Measurements from ENCODE around the gene MYCN.
"Not testable (repeated sequence)": the region's sequence is repeated elsewhere in the genome, so short reads cannot be mapped to it uniquely, and the experiment has no call there.

MYCN gene

DNA sequence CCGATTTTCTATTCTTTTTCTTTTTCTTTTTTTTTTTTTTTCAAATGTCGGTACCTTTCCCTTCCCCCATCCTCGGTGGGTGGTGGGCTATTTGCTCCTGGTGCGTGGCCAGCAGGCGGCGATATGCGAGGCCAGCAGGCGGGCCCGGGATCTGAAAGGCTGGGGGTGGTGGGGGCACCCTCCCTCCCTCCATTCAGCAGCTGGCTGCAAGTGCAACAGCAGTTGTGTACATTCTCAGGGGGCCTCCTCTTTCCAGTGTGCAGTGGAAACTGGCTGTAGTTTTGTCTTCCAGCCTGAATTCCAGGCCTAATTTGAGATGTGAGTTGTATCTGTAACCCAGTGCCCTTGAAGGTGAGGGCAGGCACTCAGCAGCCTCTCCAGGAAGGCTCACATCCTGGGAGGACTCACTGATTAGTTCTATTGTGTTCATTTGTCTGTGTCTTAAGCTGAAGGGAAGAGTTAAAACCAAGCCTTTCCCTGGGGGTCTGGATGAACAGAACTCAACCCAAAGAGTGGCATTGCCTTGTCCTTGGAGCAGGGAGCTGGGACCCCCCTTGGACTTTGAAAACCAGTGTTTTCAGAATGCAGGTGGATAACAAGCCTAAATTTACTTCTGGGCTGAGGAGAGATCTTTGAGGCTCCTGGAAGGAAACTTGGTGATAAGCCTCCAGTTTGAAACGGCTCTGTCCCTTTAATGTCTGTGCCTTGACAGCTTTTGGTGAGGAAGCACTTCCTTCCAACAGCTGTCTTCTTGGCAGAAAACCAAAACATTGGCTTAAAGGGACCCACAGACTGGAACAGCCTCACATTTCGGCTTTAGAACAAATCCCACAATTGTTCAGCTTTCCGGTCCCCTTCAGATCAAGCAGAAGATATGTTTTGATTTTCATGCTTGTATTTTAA lies 3.3 kb downstream of the MYCN start:
- DNase-seq (ENCODE audit: low spot score) = peak; percentile 26

- no peak for DNase-seq (ENCODE audit: low spot score)
Measured at GRCh38 chr2:15944325-15945017, 4.1 kb downstream of the MYCN start.

DNA sequence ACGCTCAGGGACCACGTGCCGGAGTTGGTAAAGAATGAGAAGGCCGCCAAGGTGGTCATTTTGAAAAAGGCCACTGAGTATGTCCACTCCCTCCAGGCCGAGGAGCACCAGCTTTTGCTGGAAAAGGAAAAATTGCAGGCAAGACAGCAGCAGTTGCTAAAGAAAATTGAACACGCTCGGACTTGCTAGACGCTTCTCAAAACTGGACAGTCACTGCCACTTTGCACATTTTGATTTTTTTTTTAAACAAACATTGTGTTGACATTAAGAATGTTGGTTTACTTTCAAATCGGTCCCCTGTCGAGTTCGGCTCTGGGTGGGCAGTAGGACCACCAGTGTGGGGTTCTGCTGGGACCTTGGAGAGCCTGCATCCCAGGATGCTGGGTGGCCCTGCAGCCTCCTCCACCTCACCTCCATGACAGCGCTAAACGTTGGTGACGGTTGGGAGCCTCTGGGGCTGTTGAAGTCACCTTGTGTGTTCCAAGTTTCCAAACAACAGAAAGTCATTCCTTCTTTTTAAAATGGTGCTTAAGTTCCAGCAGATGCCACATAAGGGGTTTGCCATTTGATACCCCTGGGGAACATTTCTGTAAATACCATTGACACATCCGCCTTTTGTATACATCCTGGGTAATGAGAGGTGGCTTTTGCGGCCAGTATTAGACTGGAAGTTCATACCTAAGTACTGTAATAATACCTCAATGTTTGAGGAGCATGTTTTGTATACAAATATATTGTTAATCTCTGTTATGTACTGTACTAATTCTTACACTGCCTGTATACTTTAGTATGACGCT lies 5.8 kb downstream of the MYCN start:
- DNase-seq (ENCODE audit: low spot score) = no peak

DNA sequence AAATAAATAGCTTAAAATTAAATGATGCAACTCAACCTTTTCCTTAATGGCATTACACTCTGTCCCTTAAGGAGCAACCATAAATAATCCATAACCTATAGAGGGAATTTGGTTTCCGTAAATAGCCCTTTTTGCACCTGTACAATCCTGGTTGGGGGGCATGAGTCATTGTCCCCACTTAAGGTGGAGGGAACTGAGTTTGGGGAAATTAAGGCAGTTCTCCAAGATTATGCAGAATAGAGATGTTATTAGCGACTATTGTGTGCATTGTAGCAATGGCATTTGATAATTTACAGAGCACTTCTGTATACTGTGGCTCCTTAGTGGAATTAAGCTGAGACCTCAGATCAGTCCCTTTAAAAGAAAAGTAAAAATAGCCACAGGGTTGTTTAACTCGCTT lies 6.6 kb downstream of the MYCN start:
- DNase-seq (ENCODE audit: low spot score) = no peak

- DNase-seq (ENCODE audit: low spot score) = no peak
Measured at GRCh38 chr2:15947431-15947830, 7.1 kb downstream of the MYCN start.

GRCh38 chr2:15948704-15948957 lies 8.3 kb downstream of the MYCN start:
- DNase-seq (ENCODE audit: low spot score) = no peak

GRCh38 chr2:15949126-15949525 lies 8.8 kb downstream of the MYCN start:
- DNase-seq (ENCODE audit: low spot score) = no peak

- DNase-seq (ENCODE audit: low spot score) = no peak
Measured at GRCh38 chr2:15949551-15949950, 9.2 kb downstream of the MYCN start.

DNA sequence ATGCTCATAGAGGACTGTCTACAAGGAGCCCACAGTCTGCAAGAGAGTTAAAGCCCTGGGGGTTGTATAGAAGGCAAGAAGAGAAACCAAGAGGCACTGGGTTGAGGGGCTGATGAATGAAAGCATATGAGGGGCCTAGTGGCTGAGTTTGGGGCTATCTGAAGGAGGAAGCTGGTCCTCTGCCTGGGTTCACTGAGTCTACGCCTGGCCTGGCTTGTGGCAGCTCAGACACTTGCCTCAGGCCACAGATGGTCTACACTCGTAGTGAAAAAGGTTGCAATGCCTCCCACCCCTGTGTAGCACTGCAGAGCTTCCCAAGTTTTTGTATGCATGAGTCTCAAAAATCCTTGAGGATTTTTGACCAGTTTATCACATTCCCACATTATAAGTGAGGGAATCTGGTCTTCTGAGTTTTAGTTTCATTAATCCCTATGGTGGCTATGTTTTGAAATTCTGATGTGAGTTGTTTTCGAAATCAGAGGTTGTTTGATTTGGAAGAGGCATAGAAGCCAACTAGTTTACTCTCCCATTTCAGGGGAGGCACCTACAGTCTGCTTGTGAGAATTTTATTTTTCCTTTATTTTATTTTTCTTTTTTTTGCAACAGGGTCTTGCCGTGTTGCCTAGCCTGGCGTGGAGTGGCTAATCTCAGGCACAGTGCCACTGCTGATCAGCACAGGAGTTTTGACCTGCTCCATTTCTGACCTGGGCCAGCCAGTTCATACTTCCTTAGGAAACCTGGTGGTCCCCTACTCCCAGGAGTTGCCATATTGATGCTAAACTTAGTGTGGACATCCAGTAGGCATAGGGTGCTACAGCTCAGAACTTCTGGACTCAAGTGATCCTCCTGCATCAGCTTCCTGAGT lies 10.0 kb downstream of the MYCN start:
- DNase-seq (ENCODE audit: low spot score) = no peak

- DNase-seq (ENCODE audit: low spot score) = not testable (repeated sequence)
Measured at GRCh38 chr2:15951936-15952335, 11.6 kb downstream of the MYCN start.

DNA sequence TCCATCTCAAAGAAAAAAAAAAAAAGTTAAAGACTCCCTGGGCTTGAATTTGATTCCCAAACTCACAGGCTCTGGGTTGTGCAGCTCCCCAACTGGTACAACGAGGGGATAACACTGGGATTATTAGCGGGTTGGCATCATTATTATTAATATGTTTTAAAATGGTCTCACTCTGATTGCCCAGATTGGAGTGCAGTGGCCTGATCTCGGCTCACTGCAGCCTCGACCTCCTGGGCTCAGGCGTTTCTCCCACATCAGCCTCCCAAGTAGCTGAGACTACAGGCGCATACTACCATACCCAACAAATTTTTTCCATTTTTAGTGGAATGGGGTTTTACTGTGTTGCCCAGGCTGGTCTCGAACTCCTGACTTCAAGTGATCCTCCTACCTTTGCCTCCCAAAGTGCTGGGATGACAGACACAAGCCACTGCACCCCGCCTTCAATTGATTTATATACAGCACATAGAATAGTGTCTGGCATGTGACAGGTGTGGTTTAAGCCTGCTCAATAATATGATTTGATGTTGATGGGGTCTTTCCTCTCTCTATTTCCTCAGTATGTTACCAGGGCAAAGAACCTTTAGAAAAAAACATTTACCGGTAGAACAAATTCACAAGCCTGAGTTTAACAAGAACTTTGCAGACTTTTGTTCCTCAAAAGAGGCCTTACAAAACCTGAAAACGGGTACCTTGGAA lies 12.2 kb downstream of the MYCN start:
- DNase-seq (ENCODE audit: low spot score) = no peak

- DNase-seq (ENCODE audit: low spot score) = no peak
Measured at GRCh38 chr2:15953147-15953630, 12.8 kb downstream of the MYCN start.

DNA sequence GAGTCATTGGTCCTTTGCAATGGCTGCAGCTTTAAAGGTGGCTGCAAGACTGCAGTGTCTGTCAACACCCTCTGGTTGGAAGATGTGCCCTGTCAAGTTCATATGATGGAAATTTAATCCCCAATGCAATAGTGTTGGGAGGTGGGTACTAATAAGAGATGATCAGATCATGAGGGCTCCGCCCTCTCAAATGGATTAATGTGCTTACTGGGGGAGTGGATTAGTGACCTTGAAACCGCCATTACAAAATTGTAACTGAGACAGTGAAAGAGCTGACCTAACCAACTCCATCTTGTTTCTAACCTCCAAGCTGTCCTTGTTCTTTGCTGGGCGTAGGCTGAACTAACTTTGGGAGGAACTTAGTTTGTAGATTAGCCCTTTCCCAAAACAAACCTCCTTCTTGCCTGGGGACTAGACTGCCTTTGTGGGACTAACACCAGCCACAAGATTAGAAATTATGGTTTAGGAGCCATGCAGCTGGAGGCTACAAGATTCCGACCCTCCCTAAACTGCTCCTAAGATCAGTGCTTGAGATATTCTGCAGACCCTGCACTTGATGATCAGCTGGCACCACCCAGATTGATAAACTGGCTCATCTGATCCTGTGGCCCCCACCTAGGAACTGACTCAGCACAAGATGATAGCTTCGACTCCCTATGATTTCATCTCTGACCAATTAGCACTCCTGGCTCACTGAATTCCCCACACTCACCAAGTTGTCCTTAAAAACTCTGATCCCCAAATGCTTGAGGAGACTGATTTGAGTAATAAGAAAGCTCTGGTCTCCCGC lies 13.7 kb downstream of the MYCN start:
- no peak for DNase-seq (ENCODE audit: low spot score)

DNA sequence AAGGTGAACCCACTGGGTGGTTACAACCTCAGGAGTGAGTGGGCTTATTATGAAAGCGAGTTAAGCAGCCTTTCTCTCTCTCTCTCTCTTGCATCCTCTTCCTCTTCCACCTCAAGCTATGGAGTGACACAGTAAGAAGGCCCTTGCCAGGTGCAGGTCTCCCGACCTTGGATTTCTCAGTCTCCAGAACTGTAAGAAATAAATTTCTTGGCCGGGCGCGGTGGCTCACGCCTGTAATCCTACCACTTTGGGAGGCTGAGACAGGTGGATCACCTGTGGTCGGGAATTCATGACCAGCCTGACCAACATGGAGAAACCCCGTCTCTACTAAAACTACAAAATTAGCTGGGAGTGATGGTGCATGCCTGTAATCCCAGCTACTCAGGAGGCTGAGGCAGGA lies 14.4 kb downstream of the MYCN start:
- no peak for DNase-seq (ENCODE audit: low spot score)

DNA sequence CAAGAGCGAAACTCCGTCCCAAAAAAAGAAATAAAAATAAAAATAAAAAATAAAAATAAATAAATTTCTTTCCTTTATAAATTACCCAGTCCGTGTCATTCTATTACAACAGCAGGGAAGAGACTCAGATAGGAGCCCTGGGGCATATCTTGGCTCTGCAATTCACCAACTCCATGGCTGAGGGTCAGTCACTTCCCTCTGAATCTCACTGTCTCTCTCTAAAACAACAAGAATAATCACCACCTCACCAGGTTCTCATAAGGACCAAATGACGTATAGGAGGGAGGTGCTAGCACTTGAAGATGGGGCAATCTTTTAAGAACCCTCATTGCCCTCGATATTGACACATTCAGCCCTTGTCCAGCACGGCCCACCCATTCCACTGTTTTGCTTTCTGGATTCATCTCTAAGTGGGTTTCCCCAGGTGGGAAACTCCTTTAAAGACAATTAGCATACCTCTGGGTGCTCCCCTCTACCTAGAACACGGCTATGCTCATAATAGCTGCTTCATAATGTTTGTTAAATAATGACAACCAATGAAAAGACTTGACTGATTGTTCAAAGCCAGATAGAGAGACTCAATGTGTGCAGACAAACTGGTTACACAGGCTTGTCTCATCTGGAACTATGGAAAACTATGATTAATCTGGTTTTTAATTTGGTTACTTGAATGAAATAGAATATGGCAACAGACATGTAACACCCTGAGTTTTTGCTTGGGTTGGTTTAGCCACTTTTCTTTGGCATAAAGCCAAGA lies 15.1 kb downstream of the MYCN start:
- no peak for DNase-seq (ENCODE audit: low spot score)

DNA sequence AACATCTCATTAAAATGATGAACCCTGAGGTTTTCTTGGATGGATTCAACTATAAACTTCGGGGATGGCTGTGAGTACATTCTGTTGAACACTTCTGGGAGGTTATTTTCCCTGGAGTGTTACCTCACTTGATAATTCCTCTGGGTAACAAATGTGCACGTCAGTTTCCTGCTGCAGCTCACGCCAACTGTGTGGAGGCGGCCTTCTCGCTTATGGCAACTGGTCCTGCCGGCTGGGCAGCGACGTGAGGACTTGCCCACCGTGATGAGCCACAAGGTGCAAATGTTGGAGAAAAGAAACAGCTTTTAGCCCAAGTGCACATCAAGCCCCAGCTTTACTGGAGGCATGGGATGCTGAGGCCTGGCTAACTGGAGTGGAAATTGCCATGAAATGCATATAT lies 15.9 kb downstream of the MYCN start:
- no peak for DNase-seq (ENCODE audit: low spot score)

DNA sequence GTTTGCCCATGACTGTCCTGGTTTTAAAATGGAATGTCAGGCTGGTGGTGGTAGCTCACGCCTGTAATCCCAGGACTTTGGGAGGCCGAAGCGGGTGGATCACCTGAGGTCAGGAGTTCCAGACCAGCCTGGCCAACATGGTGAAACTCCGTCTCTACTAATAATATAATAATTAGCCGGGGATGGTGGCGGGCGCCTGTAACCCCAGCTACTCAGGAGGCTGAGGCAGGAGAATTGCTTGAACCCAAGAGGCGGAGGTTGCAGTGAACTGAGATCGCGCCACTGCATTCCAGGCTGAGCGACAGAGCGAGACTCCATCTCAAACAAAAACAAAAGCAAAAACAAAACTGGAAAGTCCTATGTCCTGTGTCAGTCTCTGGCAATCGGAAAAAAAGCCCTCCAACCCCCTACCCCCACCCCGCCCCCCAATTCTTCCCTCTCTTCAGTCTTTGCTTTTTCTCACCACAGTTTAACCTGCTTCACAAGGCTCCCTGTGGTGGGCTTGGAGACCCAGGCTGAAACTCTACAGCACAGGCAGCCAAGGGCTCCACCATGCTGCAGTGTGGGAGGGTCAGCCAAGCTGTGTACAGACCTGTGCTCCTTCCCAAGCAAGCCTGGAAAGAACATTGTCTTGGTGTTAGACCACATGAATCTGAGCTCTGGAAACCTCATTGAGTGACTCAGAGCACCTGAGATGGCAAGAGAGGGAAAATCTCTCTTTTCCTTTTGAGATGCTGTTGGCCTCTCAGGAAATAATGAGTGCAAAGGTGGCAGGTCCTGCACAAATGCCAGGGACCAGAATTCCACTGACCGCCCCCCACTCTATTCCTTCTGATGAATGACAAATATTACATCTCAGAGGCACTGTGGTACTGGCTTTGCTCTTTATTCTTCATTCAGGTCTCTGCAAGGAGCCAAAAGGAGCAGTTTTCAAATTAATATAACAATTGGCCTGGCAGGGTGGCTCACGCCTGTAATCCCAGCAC lies 16.7 kb downstream of the MYCN start:
- DNase-seq (ENCODE audit: low spot score) = no peak
